Epithelial cell of prostate (primary cell): Measurements from ENCODE around the gene OR1L8.

Experiments used
- DNase-seq: peaks from one replicate; pipeline ENCODE4 v3.0.0-alpha.2; 2011; ENCODE audit warnings: low read depth, low spot score
- H3K27ac ChIP-seq: fragments of 450-650 bp; 2 replicates; pipeline ENCODE4 v1.5.1; 2017; ENCODE audit warnings: mild to moderate bottlenecking

Gene OR1L8

DNA sequence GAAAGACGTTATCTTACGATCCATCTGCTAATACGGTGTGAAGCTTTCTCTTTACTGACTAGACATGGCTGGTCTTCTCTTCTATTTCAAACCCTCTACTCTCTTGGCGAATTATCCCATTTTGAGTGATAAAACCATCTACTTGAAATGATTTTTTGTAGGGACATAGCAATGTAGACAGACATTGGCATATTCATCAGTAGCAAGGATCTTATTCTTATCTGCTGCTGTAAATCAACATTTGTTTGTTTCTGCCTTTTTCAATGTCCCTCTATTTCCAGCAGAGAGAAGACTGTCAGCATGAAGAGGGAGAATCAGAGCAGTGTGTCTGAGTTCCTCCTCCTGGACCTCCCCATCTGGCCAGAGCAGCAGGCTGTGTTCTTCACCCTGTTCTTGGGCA lies 64.3 kb downstream of the OR1L8 start, which contains the start of gene OR1J4:
TSS of gene OR1J4 (plus strand) at position 301 of the 400 bp plus-strand sequence. CDS start at position 301, 0 bp downstream.
- no peak for DNase-seq
- H3K27ac ChIP-seq, result no peak within 1 kb of the TSS

- H3K27ac ChIP-seq, result no peak overlapping the region
- DNase-seq, result no peak
These were observed 65.0 kb downstream of the OR1L8 start for GRCh38 chr9:122518226-122518625.
